Gastrocnemius medialis (tissue), 4 donors: ENCODE measurements around the gene USP34.

Experiments
- CTCF ChIP-seq, 5 experiments: fragments of 450-650 bp in 3 of 5; fragments of 200-600 bp in 2 of 5; sonication (generic) in 2 of 5; IDR thresholded peaks in 4 of 5; conservative IDR thresholded peaks in 1 of 5; 1 replicate in 4 of 5; 2 replicates in 1 of 5; pipeline ENCODE4 v1.5.1; 2016 to 2019; ENCODE audit warnings: antibody characterized with exemption in 5 of 5, mild to moderate bottlenecking in 3 of 5, moderate library complexity in 3 of 5
- POLR2A ChIP-seq, 2 donors: fragments of 450-650 bp; IDR thresholded peaks; one replicate each; pipeline ENCODE4 v1.6.1; 2017; ENCODE audit warnings: antibody characterized with exemption in 2 of 2, mild to moderate bottlenecking in 2 of 2, moderate library complexity in 2 of 2

GRCh38 chr2:61414674-61415073 lies 56.2 kb downstream of the USP34 start:
- TF ChIP-seq CTCF (IDR thresholded peaks at IDR 0.05 in 4 of 5, conservative IDR thresholded peaks at IDR 0.05 in 1 of 5) (no peak), POLR2A (IDR thresholded peaks at IDR 0.05) (no peak)
